Colonic mucosa (tissue), 4 donors: ENCODE measurements around the gene GADD45A. TPM values are rescaled to one million over a fixed set of nuclear protein-coding genes. Genes with fewer than 3 reads are reported as not detected.

Experiments used
- DNase-seq: peaks from one replicate; pipeline ENCODE4 v3.0.0-alpha.2; 2020
- H3K27ac ChIP-seq: fragments of 200-600 bp; one replicate; pipeline ENCODE4 v1.8.0; 2021
- H3K27me3 ChIP-seq: fragments of 200-600 bp; one replicate; pipeline ENCODE4 v1.8.0; 2021
- H3K36me3 ChIP-seq: fragments of 200-600 bp; one replicate; pipeline ENCODE4 v1.8.0; 2021
- H3K4me1 ChIP-seq: fragments of 200-600 bp; one replicate; pipeline ENCODE4 v1.8.0; 2021; ENCODE audit warnings: mild to moderate bottlenecking
- H3K4me3 ChIP-seq: fragments of 200-600 bp; one replicate; pipeline ENCODE4 v1.8.0; 2021
- H3K9ac ChIP-seq, 2 donors: one replicate each; pipeline ENCODE4 v1.7.0; 2013; ENCODE audit warnings: control low read depth in 2 of 2, low read depth in 2 of 2, low read length in 2 of 2
- H3K9me3 ChIP-seq: fragments of 200-600 bp; one replicate; pipeline ENCODE4 v1.8.0; 2021
- CTCF ChIP-seq: fragments of 200-600 bp; IDR thresholded peaks from one replicate; pipeline ENCODE4 v1.8.0; 2022; ENCODE audit warnings: antibody characterized with exemption, mild to moderate bottlenecking
- intact Hi-C: fragments of 100-400 bp; cut with DNase I; formaldehyde crosslinking; loops from one replicate; pipeline ENCODE4 v1.14.1; 2022
- total RNA-seq, 2 donors: library from RNA; stranded (reverse); fragmentation: NEBNext Ultra II Directional in 1 of 2; extraction: Animal tissue kit (Norgen Biotek cat#: 25700) in 1 of 2; gene quantifications; one replicate each; pipeline ENCODE4 v1.2.1, GENCODE V29; 2021
- donor health status: healthy.
- donor health status: DM: no; HTN: no; CAD: no.
- donor health status: DM: no; HTN: no; CAD: no.

GADD45A gene
- total RNA-seq, 2 donors from 2014 or later, result 29.0 to 29.4 TPM

- Histone ChIP-seq H3K4me1 (peaks cover 13% of the 10 kb centered on the region), H3K27ac (peak overlapping the region; percentile 76), H3K9me3 (no peaks in the 10 kb centered on the region), H3K27me3 (no peaks in the 10 kb centered on the region), H3K36me3 (no peaks in the 10 kb centered on the region), H3K4me3 (no peak overlapping the region), H3K9ac (peak overlapping the region in 1 of 2 donors; percentile 30)
- intact Hi-C loops, result no loop called here
- no peak for DNase-seq
- no peak for TF ChIP-seq CTCF
These were observed 25.4 kb downstream of the GADD45A start for GRCh38 chr1:67710417-67710816.

GRCh38 chr1:67711158-67711854 is 26.3 kb downstream of the GADD45A start:
- Histone ChIP-seq H3K27me3 (no peaks in the 10 kb centered on the region), H3K9ac (peak overlapping the region in 1 of 2 donors; percentile 62), H3K9me3 (no peaks in the 10 kb centered on the region), H3K27ac (peak overlapping the region; percentile 76), H3K36me3 (no peaks in the 10 kb centered on the region), H3K4me3 (no peak overlapping the region), H3K4me1 (peaks cover 13% of the 10 kb centered on the region)
- no peak for DNase-seq
- TF ChIP-seq CTCF, result no peak
- intact Hi-C loops, result no loop called here

- H3K27ac ChIP-seq, result peak overlapping the region; percentile 76
- TF ChIP-seq CTCF, result no peak
- H3K4me1 ChIP-seq, result peaks cover 13% of the 10 kb centered on the region
- peak overlapping the region in 1 of 2 donors; percentile 62 for H3K9ac ChIP-seq
- no peak overlapping the region for H3K4me3 ChIP-seq
- no peaks in the 10 kb centered on the region for H3K36me3 ChIP-seq
- H3K27me3 ChIP-seq, result no peaks in the 10 kb centered on the region
- intact Hi-C loops, result no loop called here
- DNase-seq, result no peak
- H3K9me3 ChIP-seq, result no peaks in the 10 kb centered on the region
These were observed 26.8 kb downstream of the GADD45A start for GRCh38 chr1:67711855-67712212.

- no peaks in the 10 kb centered on the region for H3K9me3 ChIP-seq
- no peak for TF ChIP-seq CTCF
- no peak overlapping the region for H3K4me3 ChIP-seq
- H3K27me3 ChIP-seq, result no peaks in the 10 kb centered on the region
- intact Hi-C loops, result no loop called here
- peak; percentile 80 for DNase-seq
- H3K27ac ChIP-seq, result peak overlapping the region; percentile 75
- no peaks in the 10 kb centered on the region for H3K36me3 ChIP-seq
- peaks cover 13% of the 10 kb centered on the region for H3K4me1 ChIP-seq
- peak overlapping the region in 1 of 2 donors; percentile 68 for H3K9ac ChIP-seq
These were observed 28.3 kb downstream of the GADD45A start for GRCh38 chr1:67713057-67713846.

GRCh38 chr1:67715819-67716218 is 30.8 kb downstream of the GADD45A start:
- TF ChIP-seq CTCF, result no peak
- Histone ChIP-seq H3K4me3 (no peak overlapping the region), H3K9ac (no peak overlapping the region), H3K36me3 (no peaks in the 10 kb centered on the region), H3K4me1 (peaks cover 11% of the 10 kb centered on the region), H3K9me3 (no peaks in the 10 kb centered on the region), H3K27me3 (no peaks in the 10 kb centered on the region), H3K27ac (no peak overlapping the region)
- intact Hi-C loops, result no loop called here
- no peak for DNase-seq
